Dermis lymphatic vessel endothelial cell (primary cell): ENCODE data around the gene SIGLEC7. TPM values are rescaled to one million over a fixed set of nuclear protein-coding genes. Genes with fewer than 3 reads are reported as not detected.

Experiments
- total RNA-seq: library from RNA; depleted of rRNA; stranded (reverse); fragments of >200 nt; gene quantifications from 2 replicates; pipeline ENCODE4 v1.2.1, GENCODE V29; 2014

SIGLEC7 gene
- total RNA-seq, result not detected in 2 replicates

GRCh38 chr19:51142119-51142518 lies at the start of gene SIGLEC7:
Gene SIGLEC7, plus strand, starts transcription at chr19:51142301. Its CDS starts 69 bp downstream, at chr19:51142370.

GRCh38 chr19:51108066-51108804 lies 33.9 kb upstream of the SIGLEC7 start, which contains the start of gene CTU1:
Gene CTU1, minus strand, starts transcription at chr19:51108409. Its CDS starts 3,840 bp downstream, at chr19:51104569.

GRCh38 chr19:51124729-51125128 lies 17.4 kb upstream of the SIGLEC7 start, which contains the start of gene SIGLEC9:
Gene SIGLEC9, plus strand, starts transcription at chr19:51124906. Its CDS starts 69 bp downstream, at chr19:51124975.

Other genes starting within 250 kb of the SIGLEC7 start
- gene KLK4, start 230.9 kb upstream of the SIGLEC7 start, total RNA-seq, result not detected in 2 replicates
- gene KLK5, start 189.3 kb upstream of the SIGLEC7 start, total RNA-seq, result not detected in 2 replicates
- gene KLK6, start 172.7 kb upstream of the SIGLEC7 start, total RNA-seq, result not detected in 2 replicates
- gene KLK7, start 158.4 kb upstream of the SIGLEC7 start, total RNA-seq, result not detected in 2 replicates
- not detected in 2 replicates for gene KLK8, start 140.7 kb upstream of the SIGLEC7 start, total RNA-seq
- not detected in 2 replicates for gene KLK10, start 122.6 kb upstream of the SIGLEC7 start, total RNA-seq
- gene KLK11, start 115.7 kb upstream of the SIGLEC7 start, total RNA-seq, result not detected in 2 replicates
- gene KLK12, start 107.3 kb upstream of the SIGLEC7 start, total RNA-seq, result not detected in 2 replicates
- not detected in 2 replicates for gene KLK13, start 77.2 kb upstream of the SIGLEC7 start, total RNA-seq
- not detected in 2 replicates for gene KLK14, start 59.4 kb upstream of the SIGLEC7 start, total RNA-seq
- 3.7 and 5.0 TPM in 2 replicates for gene CTU1, start 33.9 kb upstream of the SIGLEC7 start, total RNA-seq
- 0.11 and 0.34 TPM in 2 replicates for gene SIGLEC9, start 17.4 kb upstream of the SIGLEC7 start, total RNA-seq
- gene CD33, start 82.8 kb downstream of the SIGLEC7 start, total RNA-seq, result not detected in 2 replicates
- not detected in 2 replicates for gene SIGLECL1, start 108.8 kb downstream of the SIGLEC7 start, total RNA-seq
- not detected in 2 replicates for gene IGLON5, start 169.3 kb downstream of the SIGLEC7 start, total RNA-seq
- gene VSIG10L, start 199.8 kb downstream of the SIGLEC7 start, total RNA-seq, result 0.09 and 0.11 TPM in 2 replicates
- gene ETFB, start 224.1 kb downstream of the SIGLEC7 start, total RNA-seq, result 82.4 and 84.5 TPM in 2 replicates
- not detected in 2 replicates for gene CLDND2, start 226.7 kb downstream of the SIGLEC7 start, total RNA-seq
- not detected in 2 replicates for gene NKG7, start 230.4 kb downstream of the SIGLEC7 start, total RNA-seq
- not detected in 2 replicates for gene LIM2, start 245.7 kb downstream of the SIGLEC7 start, total RNA-seq
- not detected in 2 replicates for gene C19orf84, start 248.3 kb downstream of the SIGLEC7 start, total RNA-seq